H9 (cell line): ENCODE measurements around the gene PACRGL. TPM values are rescaled to one million over a fixed set of nuclear protein-coding genes. Genes with fewer than 3 reads are reported as not detected.
A peak's percentile ranks its signal among the peaks of the same experiment; 100 is the strongest.

Experiments
- DNase-seq: peaks from one replicate; pipeline ENCODE4 v3.0.0-alpha.2; 2017
- H2AFZ ChIP-seq: one replicate; pipeline ENCODE4 v1.6.1; 2013; ENCODE audit warnings: mild to moderate bottlenecking, low read length, control low read depth, moderate library complexity
- H2AK5ac ChIP-seq: 2 replicates; pipeline ENCODE4 v1.6.1; 2013; ENCODE audit warnings: low read length, control low read depth, mixed read lengths; ENCODE audit not compliant: insufficient read length
- H2BK120ac ChIP-seq: one replicate; pipeline ENCODE4 v1.6.1; 2013; ENCODE audit warnings: low read depth, mild to moderate bottlenecking, low read length, control low read depth, inconsistent platforms; ENCODE audit not compliant: poor library complexity, severe bottlenecking
- H2BK12ac ChIP-seq: 2 replicates; pipeline ENCODE4 v1.6.1; 2013; ENCODE audit warnings: low read length, control low read depth, mixed read lengths, low read depth; ENCODE audit not compliant: insufficient read length
- H2BK15ac ChIP-seq: 2 replicates; pipeline ENCODE4 v1.6.1; 2013; ENCODE audit warnings: low read depth, low read length, control low read depth
- H2BK20ac ChIP-seq: one replicate; pipeline ENCODE4 v1.6.1; 2013; ENCODE audit warnings: low read depth, mild to moderate bottlenecking, low read length, control low read depth, inconsistent platforms; ENCODE audit not compliant: poor library complexity, severe bottlenecking
- H2BK5ac ChIP-seq: 2 replicates; pipeline ENCODE4 v1.6.1; 2013; ENCODE audit warnings: low read length, control low read depth, mixed read lengths; ENCODE audit not compliant: insufficient read length
- H3K14ac ChIP-seq: 2 replicates; pipeline ENCODE4 v1.6.1; 2013; ENCODE audit warnings: low read length, control low read depth; ENCODE audit not compliant: insufficient read depth
- H3K18ac ChIP-seq: 2 replicates; pipeline ENCODE4 v1.6.1; 2013; ENCODE audit warnings: low read depth, mild to moderate bottlenecking, mixed read lengths, low read length, control low read depth; ENCODE audit not compliant: insufficient read length
- H3K23ac ChIP-seq: 2 replicates; pipeline ENCODE4 v1.6.1; 2013; ENCODE audit warnings: low read length, control low read depth, mixed read lengths, low read depth; ENCODE audit not compliant: insufficient read length
- H3K23me2 ChIP-seq: 2 replicates; pipeline ENCODE4 v1.6.1; 2013; ENCODE audit warnings: low read depth, mild to moderate bottlenecking, mixed read lengths, low read length, control low read depth; ENCODE audit not compliant: insufficient read length, poor library complexity, severe bottlenecking
- H3K27ac ChIP-seq: 2 replicates; pipeline ENCODE4 v1.5.1; 2013; ENCODE audit warnings: low read length, control low read depth, mixed read lengths, low read depth; ENCODE audit not compliant: insufficient read length
- H3K27me3 ChIP-seq: 2 replicates; pipeline ENCODE4 v1.6.1; 2013; ENCODE audit warnings: low read length, control low read depth, inconsistent platforms; ENCODE audit not compliant: insufficient read depth
- H3K4ac ChIP-seq: 2 replicates; pipeline ENCODE4 v1.6.1; 2013; ENCODE audit warnings: low read depth, mild to moderate bottlenecking, control low read depth, inconsistent platforms, low read length, moderate library complexity
- H3K4me1 ChIP-seq: 2 replicates; pipeline ENCODE4 v1.6.1; 2013; ENCODE audit warnings: low read length, control low read depth, inconsistent platforms; ENCODE audit not compliant: insufficient read depth
- H3K4me2 ChIP-seq: 2 replicates; pipeline ENCODE4 v1.6.1; 2013; ENCODE audit warnings: low read length, control low read depth, mixed read lengths; ENCODE audit not compliant: insufficient read length, insufficient read depth
- H3K56ac ChIP-seq: 2 replicates; pipeline ENCODE4 v1.6.1; 2013; ENCODE audit warnings: low read depth, mild to moderate bottlenecking, mixed read lengths, low read length, control low read depth; ENCODE audit not compliant: insufficient read length
- H3K79me1 ChIP-seq: 2 replicates; pipeline ENCODE4 v1.6.1; 2013; ENCODE audit warnings: low read depth, mild to moderate bottlenecking, moderate library complexity, low read length, control low read depth, inconsistent platforms; ENCODE audit not compliant: insufficient read depth, poor library complexity, severe bottlenecking
- H3K79me2 ChIP-seq: 2 replicates; pipeline ENCODE4 v1.6.1; 2013; ENCODE audit warnings: low read length, control low read depth, inconsistent platforms; ENCODE audit not compliant: insufficient read depth
- H3K9ac ChIP-seq: 2 replicates; pipeline ENCODE4 v1.6.1; 2013; ENCODE audit warnings: low read length, control low read depth, mixed read lengths; ENCODE audit not compliant: insufficient read length; ENCODE audit errors: extremely low read depth
- H3K9me3 ChIP-seq: one replicate; pipeline ENCODE4 v1.6.1; 2013; ENCODE audit warnings: low read depth, low read length, inconsistent platforms; ENCODE audit not compliant: control insufficient read depth
- H3T11ph ChIP-seq: one replicate; pipeline ENCODE4 v1.6.1; 2013; ENCODE audit warnings: mild to moderate bottlenecking, low read length, control low read depth, inconsistent platforms
- H4K20me1 ChIP-seq: one replicate; pipeline ENCODE4 v1.6.1; 2013; ENCODE audit not compliant: control insufficient read depth, insufficient read length, insufficient read depth
- H4K5ac ChIP-seq: 2 replicates; pipeline ENCODE4 v1.6.1; 2013; ENCODE audit warnings: low read depth, mild to moderate bottlenecking, mixed read lengths, low read length, control low read depth; ENCODE audit not compliant: insufficient read length
- H4K8ac ChIP-seq: replicated peaks from 2 replicates; pipeline ENCODE4 v1.6.1; 2013; ENCODE audit warnings: low read length, control low read depth, mixed read lengths, low read depth; ENCODE audit not compliant: insufficient read length
- H4K91ac ChIP-seq: 2 replicates; pipeline ENCODE4 v1.6.1; 2013; ENCODE audit warnings: low read depth, mild to moderate bottlenecking, moderate library complexity, mixed read lengths, low read length, control low read depth; ENCODE audit not compliant: insufficient read length
- H3K27ac Mint-ChIP-seq, 3 experiments: 2 replicates in 2 of 3; 3 replicates in 1 of 3; pipeline ENCODE4 v1.8.0; 2020 to 2021; ENCODE audit warnings: mixed read lengths in 3 of 3, mild to moderate bottlenecking in 1 of 3, moderate library complexity in 1 of 3
- H3K27me3 Mint-ChIP-seq: 2 replicates; pipeline ENCODE4 v1.8.0; 2021; ENCODE audit warnings: low read depth, mild to moderate bottlenecking, moderate library complexity, mixed read lengths
- H3K36me3 Mint-ChIP-seq, 3 experiments: 2 replicates in 2 of 3; 3 replicates in 1 of 3; pipeline ENCODE4 v1.8.0; 2020 to 2021; ENCODE audit warnings: low read depth in 3 of 3, mixed read lengths in 3 of 3; ENCODE audit not compliant: insufficient read depth in 1 of 3
- H3K4me1 Mint-ChIP-seq, 2 experiments: 2 replicates each; pipeline ENCODE4 v1.8.0; 2020; ENCODE audit warnings: mixed read lengths in 2 of 2
- H3K4me3 Mint-ChIP-seq, 2 experiments: 2 replicates in 1 of 2; 3 replicates in 1 of 2; pipeline ENCODE4 v1.8.0; 2020 to 2021; ENCODE audit warnings: mild to moderate bottlenecking in 2 of 2, mixed read lengths in 2 of 2, moderate library complexity in 1 of 2
- H3K9me3 Mint-ChIP-seq, 2 experiments: 2 replicates in 1 of 2; 3 replicates in 1 of 2; pipeline ENCODE4 v1.8.0; 2020; ENCODE audit warnings: mild to moderate bottlenecking in 2 of 2, mixed read lengths in 2 of 2, moderate library complexity in 1 of 2
- WGBS: extraction: QIAGEN DNeasy Blood & Tissue Kit; methylation state at CpG from one replicate; pipeline ENCODE4 v1.1.7; 2013; ENCODE audit warnings: missing lambda C conversion rate, low lambda C conversion rate, mixed read lengths; ENCODE audit not compliant: insufficient read length; ENCODE audit errors: extremely low coverage; 5-methylcytosine and 5-hydroxymethylcytosine counted together
- total RNA-seq: library from RNA; stranded (reverse); gene quantifications from 2 replicates; pipeline ENCODE4 v1.2.1, GENCODE V29; 2021
- TF ChIP-seq, protein P1 (sequence below): fragments of 200-600 bp; sonication (generic); conservative IDR thresholded peaks from 3 replicates; pipeline ENCODE4 v1.8.0; 2021; ENCODE audit warnings: antibody characterized with exemption, mild to moderate bottlenecking

PACRGL gene
- total RNA-seq, 1 experiment from 2014 or later = 18.7 TPM

- no peak overlapping the region for H4K5ac ChIP-seq
- no peak overlapping the region for H3K27ac Mint-ChIP-seq
- no CpG with 5 or more reads among the region's 6 CpGs for WGBS
- no peak overlapping the region for H2AK5ac ChIP-seq
- H3K79me2 ChIP-seq = no peaks in the 10 kb centered on the region
- no peak overlapping the region for H2BK20ac ChIP-seq
- H3K4me3 Mint-ChIP-seq = no peak overlapping the region
- no peak overlapping the region for H3K4me2 ChIP-seq
- H4K8ac ChIP-seq = no peak overlapping the region
- H2BK15ac ChIP-seq = no peak overlapping the region
- no peak overlapping the region for H3K23ac ChIP-seq
- no peak overlapping the region for H3K9ac ChIP-seq
- no peak overlapping the region for H3K27ac ChIP-seq
- no peak overlapping the region for H3K4ac ChIP-seq
- H3K23me2 ChIP-seq = no peaks in the 10 kb centered on the region
- no peaks in the 10 kb centered on the region for H3K36me3 Mint-ChIP-seq
- no peak overlapping the region for H2BK120ac ChIP-seq
- H2BK5ac ChIP-seq = no peak overlapping the region
- no peak overlapping the region for H2AFZ ChIP-seq
- H3K4me1 ChIP-seq = no peaks in the 10 kb centered on the region
- H4K20me1 ChIP-seq = no peaks in the 10 kb centered on the region
- H3K9me3 Mint-ChIP-seq = no peaks in the 10 kb centered on the region
- H3K27me3 ChIP-seq = no peaks in the 10 kb centered on the region
- DNase-seq = no peak
- H4K91ac ChIP-seq = no peak overlapping the region
- H3K14ac ChIP-seq = no peak overlapping the region
- H3K9me3 ChIP-seq = no peaks in the 10 kb centered on the region
- no peak overlapping the region for H3K18ac ChIP-seq
- no peak overlapping the region for H2BK12ac ChIP-seq
- no peaks in the 10 kb centered on the region for H3K79me1 ChIP-seq
- H3K27me3 Mint-ChIP-seq = no peaks in the 10 kb centered on the region
- H3K4me1 Mint-ChIP-seq = no peaks in the 10 kb centered on the region
- TF ChIP-seq, protein P1, sequence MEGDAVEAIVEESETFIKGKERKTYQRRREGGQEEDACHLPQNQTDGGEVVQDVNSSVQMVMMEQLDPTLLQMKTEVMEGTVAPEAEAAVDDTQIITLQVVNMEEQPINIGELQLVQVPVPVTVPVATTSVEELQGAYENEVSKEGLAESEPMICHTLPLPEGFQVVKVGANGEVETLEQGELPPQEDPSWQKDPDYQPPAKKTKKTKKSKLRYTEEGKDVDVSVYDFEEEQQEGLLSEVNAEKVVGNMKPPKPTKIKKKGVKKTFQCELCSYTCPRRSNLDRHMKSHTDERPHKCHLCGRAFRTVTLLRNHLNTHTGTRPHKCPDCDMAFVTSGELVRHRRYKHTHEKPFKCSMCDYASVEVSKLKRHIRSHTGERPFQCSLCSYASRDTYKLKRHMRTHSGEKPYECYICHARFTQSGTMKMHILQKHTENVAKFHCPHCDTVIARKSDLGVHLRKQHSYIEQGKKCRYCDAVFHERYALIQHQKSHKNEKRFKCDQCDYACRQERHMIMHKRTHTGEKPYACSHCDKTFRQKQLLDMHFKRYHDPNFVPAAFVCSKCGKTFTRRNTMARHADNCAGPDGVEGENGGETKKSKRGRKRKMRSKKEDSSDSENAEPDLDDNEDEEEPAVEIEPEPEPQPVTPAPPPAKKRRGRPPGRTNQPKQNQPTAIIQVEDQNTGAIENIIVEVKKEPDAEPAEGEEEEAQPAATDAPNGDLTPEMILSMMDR = peak; percentile 83
- no peak overlapping the region for H3K56ac ChIP-seq
- no peak overlapping the region for H3T11ph ChIP-seq
Observed at GRCh38 chr4:20684852-20685763, 15.2 kb upstream of the PACRGL start.
